Stimulated activated CD4-positive, alpha-beta T cell treated with anti-CD3 and anti-CD28 coated beads, Interleukin-4, amount 100 ng/mL, for 4 hours (primary cell): Measurements from ENCODE around the gene SP140.
"Not testable (repeated sequence)": the region's sequence is repeated elsewhere in the genome, so short reads cannot be mapped to it uniquely, and the experiment has no call there.

Experiments used
- DNase-seq, 2 experiments: peaks; one replicate each; pipeline ENCODE4 v3.0.0-alpha.2; 2020

Gene SP140

DNA sequence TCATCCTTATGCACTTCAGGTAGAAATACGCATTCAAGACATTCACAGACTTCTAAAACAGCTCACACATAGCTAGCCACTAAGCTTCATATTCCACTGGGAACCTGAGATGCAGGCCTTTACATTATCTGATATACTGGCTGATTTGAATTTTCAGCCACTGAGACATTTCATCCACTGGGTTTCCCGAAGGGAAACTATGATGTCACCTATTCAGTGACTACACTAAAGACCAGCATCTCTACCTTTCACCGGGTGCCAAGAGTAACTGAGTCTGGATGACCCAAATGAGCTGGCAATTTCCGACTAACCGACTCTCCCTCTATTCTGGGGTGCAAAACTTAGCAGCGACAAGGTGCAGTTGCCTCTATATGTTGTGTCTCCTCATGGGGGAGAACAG is 69.7 kb downstream of the SP140 start:
- DNase-seq: no peak

- DNase-seq: no peak
Measured at GRCh38 chr2:230296917-230297316, 71.4 kb downstream of the SP140 start.

DNA sequence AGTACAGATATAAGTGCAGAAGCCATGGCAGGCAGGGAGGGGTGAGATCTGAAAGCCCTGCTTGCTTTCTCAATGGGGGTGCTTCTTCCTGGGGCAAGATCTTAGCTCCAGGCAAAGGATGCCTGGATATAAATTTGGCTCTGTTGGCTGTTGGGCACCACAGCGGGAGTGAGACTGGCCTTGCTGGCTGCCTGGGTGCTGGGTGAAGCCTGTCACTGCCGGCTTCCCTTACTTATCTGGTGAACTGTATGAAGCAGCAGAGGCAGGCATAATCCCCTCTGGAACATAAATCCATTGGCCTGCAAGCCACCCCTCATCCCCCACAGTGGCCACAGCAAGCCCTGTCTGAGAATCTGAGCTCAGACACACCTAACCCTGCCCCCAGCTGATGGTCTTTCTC is 74.1 kb downstream of the SP140 start:
- DNase-seq: no peak

DNA sequence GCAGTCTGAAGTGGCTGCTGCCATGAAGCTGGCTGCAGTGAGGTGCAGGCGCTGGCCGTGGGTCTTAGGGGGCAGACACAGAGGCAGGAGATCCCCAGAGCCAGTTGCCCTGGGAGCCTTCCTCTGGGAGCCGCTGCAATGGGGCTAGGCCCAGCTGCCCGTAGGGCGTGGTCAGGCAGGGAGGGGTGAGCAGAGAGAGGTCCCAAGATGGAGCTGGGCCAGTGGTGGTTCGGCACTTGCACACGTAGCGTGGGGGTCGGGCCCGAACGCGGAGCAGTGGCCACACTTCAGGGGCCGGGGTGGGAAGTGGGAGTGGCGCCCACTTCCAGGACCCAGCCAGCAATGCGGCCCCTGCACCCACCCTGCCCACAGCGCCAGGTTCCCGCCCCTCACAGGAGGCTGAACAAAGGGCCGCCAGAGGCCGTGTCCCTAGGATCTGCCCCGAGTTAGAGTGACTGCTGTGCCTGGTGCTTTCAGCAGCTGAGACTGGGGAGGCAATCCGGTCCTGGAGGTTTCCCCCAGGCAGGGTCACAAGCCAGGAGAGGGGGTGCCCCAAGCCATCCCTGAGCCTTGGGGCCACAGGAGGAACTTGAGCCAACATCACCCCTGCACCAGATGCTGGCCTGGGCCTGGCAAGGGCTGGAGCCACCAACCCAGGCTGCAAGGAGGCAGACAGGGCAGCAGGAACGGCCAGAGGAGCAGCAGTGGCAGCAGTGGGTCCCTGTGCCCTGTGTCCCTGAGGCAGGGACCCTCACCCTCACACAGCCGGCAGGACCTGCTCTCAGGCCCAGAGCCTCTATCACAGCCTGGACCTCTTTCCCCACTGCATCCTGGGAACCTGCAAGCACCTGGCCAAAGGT is 80.1 kb downstream of the SP140 start:
- DNase-seq: no peak

- DNase-seq: no peak
Measured at GRCh38 chr2:230306474-230306873, 80.9 kb downstream of the SP140 start.

DNA sequence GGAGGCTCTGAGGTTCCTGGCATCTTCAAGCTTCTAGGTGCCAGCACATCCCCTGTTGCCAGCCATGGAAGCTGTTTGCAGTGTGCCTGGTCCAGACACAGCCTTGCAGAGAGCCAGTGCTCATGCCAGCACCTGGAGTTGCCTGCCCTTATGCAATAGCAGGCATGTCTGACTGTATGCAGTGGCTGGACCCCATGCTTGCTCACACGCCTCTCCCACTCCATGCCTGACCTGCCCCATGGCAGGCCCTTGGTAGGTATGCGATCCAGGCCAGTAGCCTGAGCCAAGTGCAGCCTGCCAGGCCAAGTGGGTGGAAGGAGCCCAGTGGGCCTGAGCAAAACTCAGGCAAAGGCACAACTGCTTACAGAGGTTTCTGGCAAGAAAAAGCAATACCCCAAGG is 81.9 kb downstream of the SP140 start:
- no peak for DNase-seq

DNA sequence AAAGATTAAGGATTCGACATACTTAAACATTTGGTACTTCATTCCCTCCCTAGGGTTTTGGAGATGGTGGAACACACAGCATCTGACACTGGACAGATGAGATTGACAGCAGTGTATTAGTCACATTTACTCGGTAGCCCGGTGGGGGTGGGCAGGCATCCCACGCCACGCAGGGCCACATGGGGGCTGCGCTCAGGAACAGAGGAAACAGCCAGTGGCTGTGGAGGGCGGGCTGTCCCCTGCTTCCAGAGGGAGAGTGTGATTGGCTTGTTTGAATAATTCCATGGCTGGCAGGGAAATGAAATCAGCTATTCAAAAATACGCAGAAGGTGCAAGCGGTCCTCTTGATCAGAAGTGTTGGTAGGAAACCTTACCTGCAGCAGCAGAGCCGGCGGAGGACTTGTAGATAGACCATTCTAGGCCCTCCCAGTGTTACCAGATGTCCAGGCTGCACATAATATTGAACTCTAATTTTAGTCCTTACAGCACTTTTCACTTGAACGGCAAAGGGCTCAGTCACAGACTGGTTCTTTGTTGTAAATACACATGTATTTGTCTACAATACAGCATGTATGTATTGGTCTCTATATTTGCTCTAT is 83.0 kb downstream of the SP140 start:
- no peak for DNase-seq

- DNase-seq: not testable (repeated sequence)
Measured at GRCh38 chr2:230310792-230311191, 85.3 kb downstream of the SP140 start.

DNA sequence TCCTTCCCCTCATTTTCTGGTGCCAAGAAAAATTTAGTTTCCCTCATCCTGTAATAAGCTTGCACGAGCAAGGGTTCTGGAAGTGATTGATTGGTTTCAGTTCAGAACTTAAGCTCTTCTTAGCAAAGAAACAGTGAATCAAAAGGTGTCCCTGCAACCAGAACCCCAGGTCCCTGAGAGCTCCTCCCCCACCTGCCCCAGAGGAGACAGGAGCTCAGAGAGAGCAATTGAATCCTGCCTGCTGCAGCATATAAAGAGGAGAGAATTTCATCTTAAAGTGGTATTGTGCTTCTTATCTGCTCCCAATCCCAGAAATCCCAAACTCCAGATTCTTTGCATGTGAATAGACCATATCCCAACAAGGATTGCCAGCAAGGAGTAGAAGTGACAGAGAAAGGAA is 86.1 kb downstream of the SP140 start:
- not testable (repeated sequence) for DNase-seq

DNA sequence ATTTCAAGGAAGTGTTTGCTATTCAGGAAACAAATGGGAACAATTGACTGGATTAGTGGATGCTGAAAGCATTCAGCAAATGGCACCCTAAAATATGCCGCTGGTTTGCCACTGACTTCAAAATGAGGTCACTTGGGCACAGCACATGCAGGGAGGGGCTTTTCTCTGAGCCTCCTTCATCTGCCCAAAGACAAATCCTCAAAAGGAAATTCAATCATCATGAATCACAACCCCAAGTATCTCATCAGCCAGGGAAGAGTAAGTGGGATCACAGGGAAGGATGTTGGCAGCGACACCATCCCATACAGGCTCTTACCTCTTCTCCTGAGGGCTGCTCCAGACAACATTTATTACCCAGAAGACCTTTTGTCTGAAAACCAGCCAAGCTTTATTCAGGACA is 87.1 kb downstream of the SP140 start:
- no peak for DNase-seq

GRCh38 chr2:230317366-230317765 is 91.8 kb downstream of the SP140 start:
- no peak for DNase-seq

DNA sequence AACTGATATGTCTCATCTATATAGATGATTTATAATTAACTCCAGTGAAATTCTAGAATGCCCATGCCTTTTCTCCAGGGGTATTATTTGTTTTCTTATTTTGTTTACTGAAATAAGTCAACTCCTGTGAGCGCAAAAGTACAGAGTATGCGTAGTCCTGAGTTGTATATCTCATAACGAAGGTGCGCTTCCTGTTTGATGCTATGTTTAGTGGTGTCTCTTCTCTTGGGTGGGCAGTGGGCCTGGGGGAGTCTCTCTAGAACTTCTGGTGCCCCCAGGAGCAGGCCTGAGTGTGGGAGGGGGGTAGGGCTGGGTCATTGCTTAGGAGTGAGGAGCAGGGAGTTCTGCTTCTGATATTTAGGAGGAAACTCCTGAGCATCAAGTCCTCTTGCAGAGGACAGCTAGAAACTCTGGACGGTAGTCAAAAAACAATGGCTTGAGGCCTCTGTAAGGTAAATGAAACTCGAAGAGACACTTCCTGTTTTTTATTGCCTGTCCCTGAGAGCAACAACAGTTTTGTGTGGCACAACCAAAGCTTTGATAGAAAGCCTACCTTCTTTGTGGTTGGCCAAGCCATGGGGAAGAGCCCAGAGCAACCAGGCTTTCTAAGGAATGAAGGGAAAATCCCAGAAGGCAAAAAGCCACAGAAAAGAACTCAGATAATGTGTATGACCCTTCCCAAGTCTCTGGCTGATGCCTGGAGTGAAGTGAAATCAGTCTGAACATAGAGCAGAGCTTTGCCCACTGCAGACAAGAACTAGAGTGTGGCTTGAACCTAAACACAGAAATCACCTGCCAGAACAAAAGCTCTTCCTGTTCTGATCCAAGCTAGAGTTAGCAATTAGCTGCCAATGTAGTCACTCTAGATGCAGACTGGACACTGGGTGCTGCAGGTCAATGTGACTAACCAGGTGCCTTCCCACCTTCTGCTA is 92.9 kb downstream of the SP140 start:
- DNase-seq: no peak

DNA sequence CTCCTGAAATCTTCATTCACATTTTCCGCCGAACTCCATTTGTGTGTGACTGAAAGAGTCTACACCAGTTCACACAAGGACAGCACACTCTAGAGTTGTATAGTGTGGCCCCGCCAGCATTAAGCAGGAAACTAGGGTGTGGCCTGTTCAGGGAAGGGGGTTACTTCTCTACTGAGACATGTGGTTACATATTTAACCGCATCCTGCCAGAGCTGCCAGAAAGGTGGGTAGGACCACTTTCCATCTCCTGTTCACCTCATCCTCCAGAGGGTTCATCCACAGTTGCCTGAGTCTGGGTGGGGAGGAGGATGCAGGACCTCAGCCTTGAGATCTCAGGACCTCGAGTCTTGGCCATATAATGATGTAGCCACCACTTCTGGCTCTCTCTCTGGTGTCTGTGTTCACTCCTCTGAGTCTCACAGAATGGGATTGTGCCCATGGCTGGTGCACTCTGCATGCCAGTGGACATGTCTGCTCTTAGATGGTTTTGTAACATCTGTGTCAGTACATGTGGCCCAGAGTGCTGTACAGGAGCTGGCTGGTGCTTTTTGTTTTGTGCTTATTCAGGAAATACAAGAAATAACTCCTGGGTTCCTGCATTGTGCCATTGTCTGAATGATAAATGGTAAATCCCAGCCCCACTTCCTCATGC is 93.8 kb downstream of the SP140 start:
- DNase-seq: peak; percentile 34 to 68

GRCh38 chr2:230321031-230321430 is 95.5 kb downstream of the SP140 start:
- DNase-seq: no peak

- DNase-seq: no peak
Measured at GRCh38 chr2:230322561-230323384, 97.2 kb downstream of the SP140 start.

DNA sequence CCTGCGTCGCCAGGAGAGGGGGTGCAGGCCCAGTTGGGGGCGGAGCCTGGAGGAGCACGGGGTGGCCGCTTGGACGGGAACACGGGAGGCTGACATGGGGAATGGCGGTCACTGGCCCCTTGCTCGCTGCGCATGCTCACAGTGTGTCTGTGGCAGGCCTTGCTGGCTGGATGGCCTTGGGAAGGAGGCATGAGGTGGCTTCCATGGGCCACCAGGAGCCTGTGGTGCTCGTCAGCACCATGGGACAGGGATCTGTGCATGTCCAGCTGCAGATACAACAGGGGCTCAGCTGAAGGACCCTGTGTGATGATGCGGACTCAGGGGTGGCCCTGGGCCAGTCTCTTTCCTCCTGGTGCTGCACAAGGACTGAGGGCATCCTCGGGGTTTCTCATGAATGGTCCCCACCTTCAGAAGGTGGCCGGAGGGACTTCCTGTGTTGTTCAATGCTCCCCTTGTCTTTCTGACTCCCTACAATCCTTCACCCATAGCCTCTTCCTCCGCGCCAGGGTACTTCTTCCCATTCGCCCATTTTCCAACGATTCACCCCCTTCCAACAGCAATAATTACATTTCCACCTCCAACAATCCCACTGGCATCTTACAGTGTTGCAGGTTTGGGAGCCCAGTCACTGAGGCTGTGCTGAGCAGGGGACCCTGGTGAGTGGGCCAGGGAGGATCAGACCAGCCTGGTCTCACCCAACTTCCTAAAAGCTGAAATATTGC is 98.0 kb downstream of the SP140 start:
- no peak for DNase-seq

DNA sequence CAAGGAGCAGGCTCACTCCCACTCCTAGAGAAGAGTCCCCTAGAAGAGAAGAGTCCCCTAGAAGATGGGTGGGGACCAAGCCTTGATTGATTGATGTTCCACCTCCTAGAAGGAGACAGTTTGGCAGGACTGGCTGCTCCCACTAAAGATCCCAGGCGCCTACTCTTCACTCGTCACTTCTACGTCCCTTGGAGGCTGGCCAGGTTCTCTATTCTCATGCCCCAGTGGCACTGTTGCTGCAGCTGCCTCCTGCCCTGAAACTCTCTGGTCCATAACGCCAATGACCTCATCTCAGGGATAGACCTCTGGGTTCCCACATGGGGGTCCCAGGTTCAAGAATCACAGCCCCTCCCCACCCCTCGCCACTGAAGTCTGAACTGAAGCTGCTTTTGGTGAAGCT is 99.0 kb downstream of the SP140 start:
- no peak for DNase-seq

- no peak for DNase-seq
Measured at GRCh38 chr2:230325316-230326243, 100.0 kb downstream of the SP140 start.

DNA sequence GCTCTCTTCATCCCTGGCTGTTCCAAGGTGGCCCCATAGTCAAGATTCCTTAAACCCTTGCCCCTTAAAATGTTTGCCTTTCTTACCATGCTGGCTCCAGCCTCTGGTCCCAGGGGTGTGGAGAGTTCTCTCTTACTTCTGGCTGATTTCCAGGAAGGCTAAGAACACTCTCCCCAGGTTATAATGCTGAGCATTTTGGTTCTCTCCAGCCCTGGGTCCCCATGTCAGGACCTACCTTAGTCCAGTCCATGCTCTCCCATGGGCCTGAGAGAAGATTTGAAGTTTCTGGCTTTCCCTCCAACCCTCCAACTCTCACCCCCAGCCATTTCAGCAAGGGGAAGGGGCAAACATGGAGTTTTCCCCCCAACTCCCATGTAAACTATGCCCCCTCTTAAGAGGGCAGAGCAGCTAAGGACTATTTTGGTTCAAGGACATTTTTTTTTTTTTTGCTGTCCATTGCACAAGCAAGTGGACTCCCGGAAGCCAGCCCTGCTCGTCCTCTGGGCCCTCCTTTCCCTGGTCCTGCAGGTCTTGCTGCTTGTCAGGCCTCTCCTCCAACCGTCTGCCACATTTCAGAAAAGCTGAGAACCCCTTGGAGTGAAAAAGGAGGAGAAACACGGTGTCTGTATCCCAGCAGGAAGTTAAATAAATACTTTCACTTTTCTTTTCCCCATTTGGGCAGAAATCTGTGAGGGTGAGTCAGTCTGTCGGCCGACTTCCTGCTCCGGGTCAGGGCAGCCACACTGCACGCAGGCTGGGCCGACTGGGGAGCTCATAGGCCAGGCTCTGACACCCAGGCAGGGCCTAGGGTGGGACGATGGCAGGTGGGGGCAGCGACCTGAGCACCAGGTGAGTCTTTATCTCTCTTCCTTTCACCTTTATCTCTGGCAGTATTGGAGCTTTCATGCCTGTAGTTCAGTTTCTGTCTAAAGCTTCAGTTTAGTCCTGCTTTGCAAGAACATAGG is 101.2 kb downstream of the SP140 start, which contains the start of gene SP140L:
Gene SP140L (plus strand): TSS at position 741 of the 965 bp plus-strand sequence. CDS start 77 bp downstream, at position 818.
- peak; percentile 69 to 84 for DNase-seq
